Neural cell (in vitro differentiated cells): ENCODE data around the gene PCED1A. TPM values are rescaled to one million over a fixed set of nuclear protein-coding genes. Genes with fewer than 3 reads are reported as not detected.

Experiments
- H2AFZ ChIP-seq: fragments of 200-600, 300-800 bp; sonication (generic), shearing (Covaris generic); 2 replicates; pipeline ENCODE4 v1.6.0; 2014; ENCODE audit warnings: low read depth, mild to moderate bottlenecking, antibody characterized with exemption, low read length, moderate library complexity
- H3F3A ChIP-seq: fragments of 200-600 bp; shearing (Covaris generic); 2 replicates; pipeline ENCODE4 v1.6.1; 2016; ENCODE audit warnings: mild to moderate bottlenecking, moderate library complexity, mixed read lengths, antibody characterized with exemption, low read length; ENCODE audit not compliant: insufficient read depth, poor library complexity, severe bottlenecking
- H3K27ac ChIP-seq: fragments of 200-600, 300-800 bp; sonication (generic), shearing (Covaris generic); 2 replicates; pipeline ENCODE4 v1.5.1; 2014; ENCODE audit warnings: mild to moderate bottlenecking, low read length, moderate library complexity
- H3K27me3 ChIP-seq: fragments of 300-800, 200-600 bp; sonication (generic), shearing (Covaris generic); 2 replicates; pipeline ENCODE4 v1.6.0; 2014; ENCODE audit warnings: mild to moderate bottlenecking, low read depth, low read length, moderate library complexity; ENCODE audit not compliant: insufficient read depth
- H3K36me3 ChIP-seq: fragments of 300-800, 200-600 bp; sonication (generic), shearing (Covaris generic); 2 replicates; pipeline ENCODE4 v1.5.1; 2014; ENCODE audit warnings: mild to moderate bottlenecking, antibody characterized with exemption, low read length, moderate library complexity; ENCODE audit not compliant: insufficient read depth
- H3K4me2 ChIP-seq: fragments of 300-800, 200-600 bp; sonication (generic), shearing (Covaris generic); 2 replicates; pipeline ENCODE4 v1.6.0; 2014; ENCODE audit warnings: mild to moderate bottlenecking, low read length
- H3K4me3 ChIP-seq: fragments of 300-800, 200-600 bp; sonication (generic), shearing (Covaris generic); 2 replicates; pipeline ENCODE4 v1.5.1; 2014; ENCODE audit warnings: mild to moderate bottlenecking, low read length, moderate library complexity
- H3K79me2 ChIP-seq: fragments of 200-600 bp; shearing (Covaris generic); replicated peaks from 2 replicates; pipeline ENCODE4 v1.6.0; 2014; ENCODE audit warnings: mild to moderate bottlenecking, low read length, moderate library complexity; ENCODE audit not compliant: insufficient read depth
- H3K9ac ChIP-seq: fragments of 300-800, 200-600 bp; sonication (generic), shearing (Covaris generic); 2 replicates; pipeline ENCODE4 v1.6.1; 2016; ENCODE audit warnings: mild to moderate bottlenecking, low read length, mixed read lengths
- H3K9me2 ChIP-seq: fragments of 200-600 bp; shearing (Covaris generic); 2 replicates; pipeline ENCODE4 v1.6.1; 2016; ENCODE audit warnings: mild to moderate bottlenecking, low read length, mixed read lengths; ENCODE audit not compliant: insufficient read depth
- H3K9me3 ChIP-seq: fragments of 200-600, 300-800 bp; sonication (generic), shearing (Covaris generic); 2 replicates; pipeline ENCODE4 v1.6.1; 2016; ENCODE audit warnings: mild to moderate bottlenecking, mixed run types, low read length, moderate library complexity, mixed read lengths
- H4K20me1 ChIP-seq: fragments of 200-600 bp; shearing (Covaris generic); 2 replicates; pipeline ENCODE4 v1.6.1; 2016; ENCODE audit warnings: mild to moderate bottlenecking, mixed run types; ENCODE audit not compliant: insufficient read depth
- EP300 ChIP-seq: fragments of 450-650 bp; conservative IDR thresholded peaks from 2 replicates; pipeline ENCODE4 v1.6.1; 2014; ENCODE audit warnings: antibody characterized with exemption, mild to moderate bottlenecking, moderate library complexity; ENCODE audit not compliant: poor library complexity, severe bottlenecking
- EZH2 ChIP-seq: fragments of 200-600, 300-800 bp; shearing (Covaris generic), sonication (generic); IDR thresholded peaks from 2 replicates; pipeline ENCODE4 v1.6.1; 2014; ENCODE audit warnings: antibody characterized with exemption, low read length, borderline replicate concordance, mild to moderate bottlenecking; ENCODE audit not compliant: insufficient read depth, poor library complexity, severe bottlenecking
- MXI1 ChIP-seq: fragments of 450-650 bp; conservative IDR thresholded peaks from 2 replicates; pipeline ENCODE4 v1.6.1; 2014; ENCODE audit warnings: antibody characterized with exemption, mild to moderate bottlenecking; ENCODE audit not compliant: poor library complexity, severe bottlenecking
- POLR2AphosphoS5 ChIP-seq: IDR thresholded peaks from 2 replicates; pipeline ENCODE4 v1.6.1; 2012
- RAD21 ChIP-seq: fragments of 450-650 bp; conservative IDR thresholded peaks from 2 replicates; pipeline ENCODE4 v1.6.1; 2014; ENCODE audit warnings: antibody characterized with exemption, mild to moderate bottlenecking, moderate library complexity
- REST ChIP-seq: IDR thresholded peaks from 2 replicates; pipeline ENCODE4 v1.6.1; 2012; ENCODE audit warnings: borderline replicate concordance
- SMC3 ChIP-seq: fragments of 450-650 bp; conservative IDR thresholded peaks from 2 replicates; pipeline ENCODE4 v1.6.1; 2014; ENCODE audit warnings: antibody characterized with exemption, mild to moderate bottlenecking, moderate library complexity; ENCODE audit not compliant: poor library complexity
- TAF1 ChIP-seq: IDR thresholded peaks from 2 replicates; pipeline ENCODE4 v1.6.1; 2012; ENCODE audit warnings: low read depth
- polyA plus RNA-seq: library from polyadenylated mRNA; depleted of rRNA; stranded (reverse); fragments of >200 nt; gene quantifications from 2 replicates; pipeline ENCODE4 v1.2.3, GENCODE V29; 2014
- TF ChIP-seq, protein P1 (sequence below): fragments of 450-650 bp; IDR thresholded peaks from 2 replicates; pipeline ENCODE4 v1.5.1; 2014; ENCODE audit warnings: antibody characterized with exemption, mild to moderate bottlenecking, moderate library complexity; ENCODE audit not compliant: poor library complexity, severe bottlenecking

The PCED1A gene
- polyA plus RNA-seq, 1 donor from 2014 or later = 132 TPM

- H3F3A ChIP-seq = no peaks in the 10 kb centered on the region
- H3K9me2 ChIP-seq = no peaks in the 10 kb centered on the region
- H3K27me3 ChIP-seq = no peaks in the 10 kb centered on the region
- TF ChIP-seq POLR2AphosphoS5 (no peak), EP300 (no peak), REST (no peak)
- no peaks in the 10 kb centered on the region for H3K79me2 ChIP-seq
- no peak overlapping the region for H3K9ac ChIP-seq
- H3K9me3 ChIP-seq = no peaks in the 10 kb centered on the region
- no peaks in the 10 kb centered on the region for H4K20me1 ChIP-seq
- no peak overlapping the region for H3K4me2 ChIP-seq
- no peak overlapping the region for H2AFZ ChIP-seq
- H3K36me3 ChIP-seq = no peaks in the 10 kb centered on the region
- no peak overlapping the region for H3K4me3 ChIP-seq
- H3K27ac ChIP-seq = no peak overlapping the region
These were observed 26.8 kb upstream of the PCED1A start for GRCh38 chr20:2867081-2867864.

- TF ChIP-seq, protein P1, sequence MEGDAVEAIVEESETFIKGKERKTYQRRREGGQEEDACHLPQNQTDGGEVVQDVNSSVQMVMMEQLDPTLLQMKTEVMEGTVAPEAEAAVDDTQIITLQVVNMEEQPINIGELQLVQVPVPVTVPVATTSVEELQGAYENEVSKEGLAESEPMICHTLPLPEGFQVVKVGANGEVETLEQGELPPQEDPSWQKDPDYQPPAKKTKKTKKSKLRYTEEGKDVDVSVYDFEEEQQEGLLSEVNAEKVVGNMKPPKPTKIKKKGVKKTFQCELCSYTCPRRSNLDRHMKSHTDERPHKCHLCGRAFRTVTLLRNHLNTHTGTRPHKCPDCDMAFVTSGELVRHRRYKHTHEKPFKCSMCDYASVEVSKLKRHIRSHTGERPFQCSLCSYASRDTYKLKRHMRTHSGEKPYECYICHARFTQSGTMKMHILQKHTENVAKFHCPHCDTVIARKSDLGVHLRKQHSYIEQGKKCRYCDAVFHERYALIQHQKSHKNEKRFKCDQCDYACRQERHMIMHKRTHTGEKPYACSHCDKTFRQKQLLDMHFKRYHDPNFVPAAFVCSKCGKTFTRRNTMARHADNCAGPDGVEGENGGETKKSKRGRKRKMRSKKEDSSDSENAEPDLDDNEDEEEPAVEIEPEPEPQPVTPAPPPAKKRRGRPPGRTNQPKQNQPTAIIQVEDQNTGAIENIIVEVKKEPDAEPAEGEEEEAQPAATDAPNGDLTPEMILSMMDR = no peak
- no peak for TF ChIP-seq MXI1
- no peaks in the 10 kb centered on the region for H3K36me3 ChIP-seq
These were observed 25.8 kb upstream of the PCED1A start for GRCh38 chr20:2866236-2866635.

GRCh38 chr20:2865630-2866029, 25.2 kb upstream of the PCED1A start:
- H3K27ac ChIP-seq = no peak overlapping the region
- H3K9me3 ChIP-seq = no peaks in the 10 kb centered on the region
- no peak overlapping the region for H3K4me3 ChIP-seq
- H3F3A ChIP-seq = no peaks in the 10 kb centered on the region
- H3K9me2 ChIP-seq = no peaks in the 10 kb centered on the region
- H3K9ac ChIP-seq = no peak overlapping the region
- TF ChIP-seq REST (no peak), SMC3 (no peak), EZH2 (no peak), RAD21 (no peak), EP300 (no peak), MXI1 (no peak), TAF1 (no peak)
- TF ChIP-seq, protein P1 = no peak
- no peak overlapping the region for H2AFZ ChIP-seq
- no peaks in the 10 kb centered on the region for H3K27me3 ChIP-seq
- H3K36me3 ChIP-seq = no peaks in the 10 kb centered on the region
- no peaks in the 10 kb centered on the region for H3K79me2 ChIP-seq
- no peak overlapping the region for H3K4me2 ChIP-seq
- H4K20me1 ChIP-seq = no peaks in the 10 kb centered on the region

More at GRCh38 chr20:2866236-2866635, 25.8 kb upstream of the PCED1A start:
- Histone ChIP-seq H3K9me3 (no peaks in the 10 kb centered on the region), H3K27ac (no peak overlapping the region), H3K9ac (no peak overlapping the region), H3F3A (no peaks in the 10 kb centered on the region), H4K20me1 (no peaks in the 10 kb centered on the region), H2AFZ (no peak overlapping the region), H3K27me3 (no peaks in the 10 kb centered on the region), H3K9me2 (no peaks in the 10 kb centered on the region), H3K79me2 (no peaks in the 10 kb centered on the region), H3K4me3 (no peak overlapping the region), H3K4me2 (no peak overlapping the region)
